Hepatocyte (in vitro differentiated cells): ENCODE measurements around the gene HRH3.

ENCODE experiments used
- EZH2 ChIP-seq: fragments of 200-600 bp; sonication (generic); IDR thresholded peaks from 2 replicates; pipeline ENCODE4 v1.6.1; 2016; ENCODE audit warnings: antibody characterized with exemption, mild to moderate bottlenecking, borderline replicate concordance
- EZH2phosphoT487 ChIP-seq: fragments of 200-600 bp; sonication (generic); IDR thresholded peaks from one replicate; pipeline ENCODE4 v1.6.1; 2018; ENCODE audit warnings: antibody characterized with exemption, mild to moderate bottlenecking, low read depth, moderate library complexity; ENCODE audit not compliant: unreplicated experiment, severe bottlenecking
- TF ChIP-seq, protein P1 (sequence below): fragments of 200-600 bp; sonication (generic); IDR thresholded peaks from 2 replicates; pipeline ENCODE4 v1.5.1; 2016; ENCODE audit warnings: antibody characterized with exemption, mild to moderate bottlenecking; ENCODE audit not compliant: poor library complexity

DNA sequence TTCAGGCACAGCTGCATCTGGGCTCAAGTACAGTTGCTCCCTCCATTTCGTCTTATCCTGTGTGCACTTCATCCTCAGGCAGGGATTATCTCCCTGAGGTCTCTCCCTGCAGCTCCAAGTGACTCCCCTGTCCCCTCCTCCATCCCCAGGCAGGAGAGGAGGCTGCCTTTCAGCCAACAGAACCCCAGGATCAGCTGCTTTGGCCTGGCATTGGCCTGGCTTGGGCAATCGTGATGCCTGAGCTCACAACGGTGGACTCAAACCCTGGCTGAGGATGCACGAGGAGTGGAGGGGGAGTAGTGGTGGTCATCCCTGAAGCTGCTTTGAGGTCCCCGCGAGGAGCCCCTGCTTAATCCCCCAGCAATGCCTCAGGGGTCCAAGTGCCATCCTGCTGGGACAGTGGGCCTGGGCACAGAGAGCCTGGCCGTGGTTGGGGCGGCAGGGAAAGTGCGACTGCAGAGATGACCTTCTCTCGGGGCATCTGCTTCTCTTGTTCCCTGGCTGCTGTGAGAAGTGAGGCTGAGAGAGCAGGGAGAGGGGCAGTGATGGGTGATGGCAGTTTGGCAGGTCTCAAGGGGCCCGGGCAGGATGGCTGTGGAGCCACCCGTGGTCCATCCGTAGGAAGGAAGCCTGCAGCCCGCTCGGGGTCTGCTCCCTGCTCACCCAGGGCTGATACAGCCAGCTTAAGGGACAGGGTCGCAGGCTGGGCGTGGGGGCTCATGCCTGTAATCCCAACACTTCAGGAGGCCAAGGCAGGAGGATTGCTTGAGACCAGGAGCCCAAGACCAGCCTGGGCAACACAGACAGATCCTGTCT is 6.0 kb upstream of the HRH3 start:
- TF ChIP-seq, protein P1, sequence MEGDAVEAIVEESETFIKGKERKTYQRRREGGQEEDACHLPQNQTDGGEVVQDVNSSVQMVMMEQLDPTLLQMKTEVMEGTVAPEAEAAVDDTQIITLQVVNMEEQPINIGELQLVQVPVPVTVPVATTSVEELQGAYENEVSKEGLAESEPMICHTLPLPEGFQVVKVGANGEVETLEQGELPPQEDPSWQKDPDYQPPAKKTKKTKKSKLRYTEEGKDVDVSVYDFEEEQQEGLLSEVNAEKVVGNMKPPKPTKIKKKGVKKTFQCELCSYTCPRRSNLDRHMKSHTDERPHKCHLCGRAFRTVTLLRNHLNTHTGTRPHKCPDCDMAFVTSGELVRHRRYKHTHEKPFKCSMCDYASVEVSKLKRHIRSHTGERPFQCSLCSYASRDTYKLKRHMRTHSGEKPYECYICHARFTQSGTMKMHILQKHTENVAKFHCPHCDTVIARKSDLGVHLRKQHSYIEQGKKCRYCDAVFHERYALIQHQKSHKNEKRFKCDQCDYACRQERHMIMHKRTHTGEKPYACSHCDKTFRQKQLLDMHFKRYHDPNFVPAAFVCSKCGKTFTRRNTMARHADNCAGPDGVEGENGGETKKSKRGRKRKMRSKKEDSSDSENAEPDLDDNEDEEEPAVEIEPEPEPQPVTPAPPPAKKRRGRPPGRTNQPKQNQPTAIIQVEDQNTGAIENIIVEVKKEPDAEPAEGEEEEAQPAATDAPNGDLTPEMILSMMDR = no peak
- TF ChIP-seq EZH2 = no peak
- TF ChIP-seq EZH2phosphoT487 = no peak
